ENCODE data around the gene EXOC6B.

The EXOC6B gene

GRCh38 chr2:72129681-72130340 lies 696.0 kb downstream of the EXOC6B start:
- DNase-seq: no peak

GRCh38 chr2:72128843-72129227 lies 697.0 kb downstream of the EXOC6B start:
- DNase-seq: no peak

- DNase-seq: no peak
These were observed 697.6 kb downstream of the EXOC6B start for GRCh38 chr2:72128059-72128842.

- DNase-seq: no peak
These were observed 698.3 kb downstream of the EXOC6B start for GRCh38 chr2:72127401-72128058.

- no peak for DNase-seq
These were observed 699.4 kb downstream of the EXOC6B start for GRCh38 chr2:72126186-72127100.
